ENCODE measurements around the gene SAPCD1. TPM values are rescaled to one million over a fixed set of nuclear protein-coding genes. Genes with fewer than 3 reads are reported as not detected.

SAPCD1 gene
- total and polyA plus RNA-seq, 2 experiments from 2014 or later = 1.3 to 2.5 TPM

- no peaks in the 10 kb centered on the region for H4K20me1 ChIP-seq (ENCODE audit: insufficient read depth)
- H2AFZ ChIP-seq = no peak overlapping the region
- no peaks in the 10 kb centered on the region for H3K79me2 ChIP-seq (ENCODE audit: insufficient read depth)
- in situ Hi-C loops (cut with MboI) = no loop called here
- no peak overlapping the region for H3K27ac ChIP-seq
- no peaks in the 10 kb centered on the region for H3F3A ChIP-seq (ENCODE audit: insufficient read depth)
- TF ChIP-seq EZH2 (IDR thresholded peaks at IDR 0.05; ENCODE audit: insufficient read depth, poor library complexity, severe bottlenecking) (no peak), EZH2phosphoT487 (IDR thresholded peaks at IDR 0.05; ENCODE audit: insufficient read depth, low read depth) (no peak)
- H3K27me3 ChIP-seq (replicated peaks; ENCODE audit: insufficient read depth) = no peaks in the 10 kb centered on the region
- H3K9me2 ChIP-seq (ENCODE audit: insufficient read depth) = no peaks in the 10 kb centered on the region
- no peak overlapping the region for H3K9ac ChIP-seq
- no peak overlapping the region for H3K4me2 ChIP-seq (ENCODE audit: unreplicated experiment)
- H3K4me3 ChIP-seq = no peak overlapping the region
- no peaks in the 10 kb centered on the region for H3K9me3 ChIP-seq (ENCODE audit: low read depth)
- 97 to 100% methylated on average over 8 of the region's 8 CpGs for WGBS, 2 experiments (ENCODE audit: low coverage in 1 of 2, low lambda C conversion rate in 2 of 2, missing lambda C conversion rate in 2 of 2)
- no peak for DNase-seq
- peaks cover 9% of the 10 kb centered on the region for H3K4me1 ChIP-seq (ENCODE audit: insufficient read depth)
- H3K36me3 ChIP-seq (ENCODE audit: low read depth) = no peaks in the 10 kb centered on the region
Measured at GRCh38 chr6:31761343-31761742, 1.1 kb upstream of the SAPCD1 start.

GRCh38 chr6:31762878-31763618 lies 592 bp downstream of the SAPCD1 start:
- in situ Hi-C loops (cut with MboI) = no loop called here
- H3K27me3 ChIP-seq (replicated peaks; ENCODE audit: insufficient read depth) = no peaks in the 10 kb centered on the region
- no peak overlapping the region for H2AFZ ChIP-seq
- no peaks in the 10 kb centered on the region for H4K20me1 ChIP-seq (ENCODE audit: insufficient read depth)
- no peak for TF ChIP-seq EZH2phosphoT487 (IDR thresholded peaks at IDR 0.05; ENCODE audit: insufficient read depth, low read depth)
- H3K79me2 ChIP-seq (ENCODE audit: insufficient read depth) = no peaks in the 10 kb centered on the region
- no peak overlapping the region for H3K27ac ChIP-seq
- H3K36me3 ChIP-seq (ENCODE audit: low read depth) = no peaks in the 10 kb centered on the region
- 85 to 88% methylated on average over 7 to 8 of the region's 8 CpGs for WGBS, 2 experiments (ENCODE audit: low coverage in 1 of 2, low lambda C conversion rate in 2 of 2, missing lambda C conversion rate in 2 of 2)
- H3K4me2 ChIP-seq (ENCODE audit: unreplicated experiment) = no peak overlapping the region
- H3K4me3 ChIP-seq = no peak overlapping the region
- no peaks in the 10 kb centered on the region for H3F3A ChIP-seq (ENCODE audit: insufficient read depth)
- peaks cover 9% of the 10 kb centered on the region for H3K4me1 ChIP-seq (ENCODE audit: insufficient read depth)
- H3K9me3 ChIP-seq (ENCODE audit: low read depth) = no peaks in the 10 kb centered on the region
- 0 out of 2 replicates have a peak overlapping the region, but pooled peaks have one; percentile 15 for H3K9ac ChIP-seq
- no peak for DNase-seq
- H3K9me2 ChIP-seq (ENCODE audit: insufficient read depth) = no peaks in the 10 kb centered on the region

GRCh38 chr6:31763619-31763940 lies 1.1 kb downstream of the SAPCD1 start:
- WGBS, 2 experiments (ENCODE audit: low coverage in 1 of 2, low lambda C conversion rate in 2 of 2, missing lambda C conversion rate in 2 of 2) = 0 to 14% methylated on average over 1 of the region's 1 CpG
- TF ChIP-seq EZH2phosphoT487 (IDR thresholded peaks at IDR 0.05; ENCODE audit: insufficient read depth, low read depth) (no peak), EZH2 (IDR thresholded peaks at IDR 0.05; ENCODE audit: insufficient read depth, poor library complexity, severe bottlenecking) (no peak)
- DNase-seq = peak; percentile 69
- Histone ChIP-seq H2AFZ (no peak overlapping the region), H3K79me2 (ENCODE audit: insufficient read depth) (no peaks in the 10 kb centered on the region), H3F3A (ENCODE audit: insufficient read depth) (no peaks in the 10 kb centered on the region), H4K20me1 (ENCODE audit: insufficient read depth) (no peaks in the 10 kb centered on the region), H3K4me3 (no peak overlapping the region), H3K9ac (0 out of 2 replicates have a peak overlapping the region, but pooled peaks have one; percentile 15), H3K9me3 (ENCODE audit: low read depth) (no peaks in the 10 kb centered on the region), H3K27me3 (replicated peaks; ENCODE audit: insufficient read depth) (no peaks in the 10 kb centered on the region), H3K27ac (no peak overlapping the region), H3K4me1 (ENCODE audit: insufficient read depth) (peaks cover 9% of the 10 kb centered on the region), H3K9me2 (ENCODE audit: insufficient read depth) (no peaks in the 10 kb centered on the region), H3K4me2 (ENCODE audit: unreplicated experiment) (no peak overlapping the region), H3K36me3 (ENCODE audit: low read depth) (no peaks in the 10 kb centered on the region)
- in situ Hi-C loops (cut with MboI) = no loop called here

GRCh38 chr6:31764198-31764597 lies 1.7 kb downstream of the SAPCD1 start:
- no peaks in the 10 kb centered on the region for H3K27me3 ChIP-seq (replicated peaks; ENCODE audit: insufficient read depth)
- H3K4me1 ChIP-seq (ENCODE audit: insufficient read depth) = peaks cover 9% of the 10 kb centered on the region
- no peak overlapping the region for H3K4me2 ChIP-seq (ENCODE audit: unreplicated experiment)
- H3F3A ChIP-seq (ENCODE audit: insufficient read depth) = no peaks in the 10 kb centered on the region
- H3K4me3 ChIP-seq = no peak overlapping the region
- no peak overlapping the region for H2AFZ ChIP-seq
- H3K9me2 ChIP-seq (ENCODE audit: insufficient read depth) = no peaks in the 10 kb centered on the region
- TF ChIP-seq EZH2phosphoT487 (IDR thresholded peaks at IDR 0.05; ENCODE audit: insufficient read depth, low read depth) = no peak
- no peak for TF ChIP-seq EZH2 (IDR thresholded peaks at IDR 0.05; ENCODE audit: insufficient read depth, poor library complexity, severe bottlenecking)
- 90 to 95% methylated on average over 3 to 4 of the region's 4 CpGs for WGBS, 2 experiments (ENCODE audit: low coverage in 1 of 2, low lambda C conversion rate in 2 of 2, missing lambda C conversion rate in 2 of 2)
- no peak overlapping the region for H3K27ac ChIP-seq
- DNase-seq = no peak
- H3K36me3 ChIP-seq (ENCODE audit: low read depth) = no peaks in the 10 kb centered on the region
- in situ Hi-C loops (cut with MboI) = no loop called here
- H3K9ac ChIP-seq = no peak overlapping the region
- no peaks in the 10 kb centered on the region for H3K9me3 ChIP-seq (ENCODE audit: low read depth)
- H3K79me2 ChIP-seq (ENCODE audit: insufficient read depth) = no peaks in the 10 kb centered on the region
- H4K20me1 ChIP-seq (ENCODE audit: insufficient read depth) = no peaks in the 10 kb centered on the region
